ENCODE results near the gene SULT4A1. TPM values are rescaled to one million over a fixed set of nuclear protein-coding genes. Genes with fewer than 3 reads are reported as not detected.

Gene SULT4A1
- polyA plus RNA-seq, 3 donors: not detected

- Mint-ChIP-seq H3K9me3 (peaks cover 0 to 2% (median 0%) of the 10 kb centered on the region in 7 donors), H3K4me1 (no peaks in the 10 kb centered on the region), H3K4me3 (no peak overlapping the region), H3K27ac (no peak overlapping the region), H3K36me3 (no peaks in the 10 kb centered on the region), H3K27me3 (ENCODE audit: low read depth in 3 of 3) (peaks cover 4 to 14% (median 7%) of the 10 kb centered on the region in 3 donors)
- Histone ChIP-seq H3K9ac (ENCODE audit: insufficient read depth, low read length, poor library complexity, severe bottlenecking) (no peak overlapping the region), H3K36me3 (replicated peaks in 1 of 2; ENCODE audit: control insufficient read depth in 1 of 2, insufficient read depth in 2 of 2, low read length in 2 of 2) (no peaks in the 10 kb centered on the region), H2AFZ (ENCODE audit: insufficient read depth, low read depth, low read length, poor library complexity, severe bottlenecking) (no peak overlapping the region), H4K20me1 (ENCODE audit: insufficient read depth, low read length) (no peaks in the 10 kb centered on the region), H3K27me3 (ENCODE audit: control insufficient read depth in 2 of 2, insufficient read depth in 2 of 2, low read length in 2 of 2) (no peaks in the 10 kb centered on the region), H3K27ac (ENCODE audit: low read depth in 1 of 2, low read length in 2 of 2) (no peak overlapping the region), H3K79me2 (ENCODE audit: insufficient read depth, low read length) (no peaks in the 10 kb centered on the region), H3K4me2 (replicated peaks; ENCODE audit: extremely low read depth, low read length, poor library complexity, severe bottlenecking) (no peak overlapping the region), H3K4me1 (ENCODE audit: control insufficient read depth in 1 of 2, insufficient read depth in 2 of 2, low read length in 2 of 2) (no peaks in the 10 kb centered on the region), H3K9me3 (replicated peaks in 1 of 2; ENCODE audit: control insufficient read depth in 1 of 2, insufficient read depth in 1 of 2, low read length in 2 of 2) (no peaks in the 10 kb centered on the region), H3K4me3 (replicated peaks in 1 of 3; ENCODE audit: low read depth in 2 of 3, low read length in 3 of 3) (no peak overlapping the region)
- no peak for DNase-seq
- TF ChIP-seq, protein P1, sequence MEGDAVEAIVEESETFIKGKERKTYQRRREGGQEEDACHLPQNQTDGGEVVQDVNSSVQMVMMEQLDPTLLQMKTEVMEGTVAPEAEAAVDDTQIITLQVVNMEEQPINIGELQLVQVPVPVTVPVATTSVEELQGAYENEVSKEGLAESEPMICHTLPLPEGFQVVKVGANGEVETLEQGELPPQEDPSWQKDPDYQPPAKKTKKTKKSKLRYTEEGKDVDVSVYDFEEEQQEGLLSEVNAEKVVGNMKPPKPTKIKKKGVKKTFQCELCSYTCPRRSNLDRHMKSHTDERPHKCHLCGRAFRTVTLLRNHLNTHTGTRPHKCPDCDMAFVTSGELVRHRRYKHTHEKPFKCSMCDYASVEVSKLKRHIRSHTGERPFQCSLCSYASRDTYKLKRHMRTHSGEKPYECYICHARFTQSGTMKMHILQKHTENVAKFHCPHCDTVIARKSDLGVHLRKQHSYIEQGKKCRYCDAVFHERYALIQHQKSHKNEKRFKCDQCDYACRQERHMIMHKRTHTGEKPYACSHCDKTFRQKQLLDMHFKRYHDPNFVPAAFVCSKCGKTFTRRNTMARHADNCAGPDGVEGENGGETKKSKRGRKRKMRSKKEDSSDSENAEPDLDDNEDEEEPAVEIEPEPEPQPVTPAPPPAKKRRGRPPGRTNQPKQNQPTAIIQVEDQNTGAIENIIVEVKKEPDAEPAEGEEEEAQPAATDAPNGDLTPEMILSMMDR (IDR thresholded peaks at IDR 0.05): no peak
- 96% methylated on average over 23 of the region's 25 CpGs for WGBS (ENCODE audit: insufficient coverage)
- intact Hi-C loops (cut with micrococcal nuclease): no loop called here
Measured at GRCh38 chr22:43838571-43839307, 23.6 kb downstream of the SULT4A1 start.

DNA sequence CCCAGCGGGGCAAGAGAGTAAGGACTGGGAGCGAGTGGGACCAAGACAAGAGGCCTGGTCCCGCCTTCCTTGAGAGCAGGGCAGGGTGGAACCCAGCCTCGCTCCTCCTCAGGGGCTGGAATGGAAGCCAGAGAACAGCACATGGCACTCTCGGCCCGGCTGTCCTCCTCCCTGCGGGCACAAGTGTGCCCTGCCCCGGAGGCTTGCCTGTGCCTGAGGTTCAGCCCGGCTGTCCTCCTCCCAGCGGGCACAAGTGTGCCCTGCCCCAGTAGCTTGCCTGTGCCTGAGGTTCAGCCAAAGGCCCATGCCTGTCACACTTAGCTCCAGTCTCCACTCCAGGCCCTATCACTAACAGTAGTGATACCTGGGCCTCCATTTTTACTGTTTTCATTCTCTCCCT, 24.2 kb downstream of the SULT4A1 start:
- no peaks in the 10 kb centered on the region for H3K79me2 ChIP-seq (ENCODE audit: insufficient read depth, low read length)
- Mint-ChIP-seq H3K27ac (no peak overlapping the region), H3K27me3 (ENCODE audit: low read depth in 3 of 3) (peaks cover 4 to 18% (median 9%) of the 10 kb centered on the region in 3 donors), H3K4me1 (no peaks in the 10 kb centered on the region), H3K9me3 (peaks cover 0 to 2% (median 0%) of the 10 kb centered on the region in 7 donors), H3K4me3 (no peak overlapping the region), H3K36me3 (no peaks in the 10 kb centered on the region)
- TF ChIP-seq, protein P1 (IDR thresholded peaks at IDR 0.05): no peak
- no peaks in the 10 kb centered on the region for H3K9me3 ChIP-seq (replicated peaks in 1 of 2; ENCODE audit: control insufficient read depth in 1 of 2, insufficient read depth in 1 of 2, low read length in 2 of 2)
- no peaks in the 10 kb centered on the region for H3K36me3 ChIP-seq (replicated peaks in 1 of 2; ENCODE audit: control insufficient read depth in 1 of 2, insufficient read depth in 2 of 2, low read length in 2 of 2)
- no peaks in the 10 kb centered on the region for H3K27me3 ChIP-seq (ENCODE audit: control insufficient read depth in 2 of 2, insufficient read depth in 2 of 2, low read length in 2 of 2)
- intact Hi-C loops (cut with micrococcal nuclease): no loop called here
- H3K4me1 ChIP-seq (ENCODE audit: control insufficient read depth in 1 of 2, insufficient read depth in 2 of 2, low read length in 2 of 2): no peaks in the 10 kb centered on the region
- no peak overlapping the region for H2AFZ ChIP-seq (ENCODE audit: insufficient read depth, low read depth, low read length, poor library complexity, severe bottlenecking)
- no peak overlapping the region for H3K27ac ChIP-seq (ENCODE audit: low read depth in 1 of 2, low read length in 2 of 2)
- no peak overlapping the region for H3K9ac ChIP-seq (ENCODE audit: insufficient read depth, low read length, poor library complexity, severe bottlenecking)
- H3K4me3 ChIP-seq (replicated peaks in 1 of 3; ENCODE audit: low read depth in 2 of 3, low read length in 3 of 3): no peak overlapping the region
- DNase-seq: no peak
- H3K4me2 ChIP-seq (replicated peaks; ENCODE audit: extremely low read depth, low read length, poor library complexity, severe bottlenecking): no peak overlapping the region
- no peaks in the 10 kb centered on the region for H4K20me1 ChIP-seq (ENCODE audit: insufficient read depth, low read length)
- WGBS (ENCODE audit: insufficient coverage): 86% methylated on average over 10 of the region's 10 CpGs
